Adrenal gland (tissue), 12 donors: Measurements from ENCODE around the gene HHEX. TPM values are rescaled to one million over a fixed set of nuclear protein-coding genes. Genes with fewer than 3 reads are reported as not detected.

Experiments used
- DNase-seq, 7 donors: peaks; one replicate each; pipeline ENCODE4 v3.0.0-alpha.2; 2019 to 2020
- H3K27ac ChIP-seq, 5 donors: fragments of 200-600 bp; sonication (generic) in 4 of 5; 1 replicate in 3 of 5; 2 replicates in 2 of 5; pipeline versions ENCODE4 v1.5.1 to v1.8.0; 2016 to 2020; ENCODE audit warnings: mild to moderate bottlenecking in 1 of 5
- H3K27me3 ChIP-seq: fragments of 200-600 bp; 2 replicates; pipeline ENCODE4 v1.8.0; 2021
- H3K36me3 ChIP-seq, 2 donors: fragments of 200-600 bp; replicated peaks in 1 of 2; 1 replicate in 1 of 2; 2 replicates in 1 of 2; pipeline versions ENCODE4 v1.5.1 to v1.8.0; 2018 to 2022
- H3K4me1 ChIP-seq, 2 donors: fragments of 200-600 bp; replicated peaks in 1 of 2; 1 replicate in 1 of 2; 2 replicates in 1 of 2; pipeline versions ENCODE4 v1.5.1 to v1.8.0; 2018 to 2021
- H3K4me3 ChIP-seq, 4 donors: fragments of 200-600 bp; sonication (generic) in 3 of 4; one replicate each; pipeline ENCODE4 v1.5.1; 2016 to 2018
- H3K9me3 ChIP-seq, 3 donors: fragments of 200-600 bp; sonication (generic) in 1 of 3; replicated peaks in 1 of 3; 1 replicate in 2 of 3; 2 replicates in 1 of 3; pipeline versions ENCODE4 v1.5.1 to v1.8.0; 2016 to 2021
- CTCF ChIP-seq, 6 experiments: fragments of 450-650 bp in 4 of 6; fragments of 200-600 bp in 2 of 6; sonication (generic) in 1 of 6; IDR thresholded peaks; 1 replicate in 5 of 6; 2 replicates in 1 of 6; pipeline versions ENCODE4 v1.5.1 to v1.8.0; 2016 to 2021; ENCODE audit warnings: antibody characterized with exemption in 6 of 6, mild to moderate bottlenecking in 2 of 6, moderate library complexity in 1 of 6
- POLR2A ChIP-seq, 2 donors: fragments of 450-650 bp; IDR thresholded peaks; one replicate each; pipeline ENCODE4 v1.6.1; 2017; ENCODE audit warnings: antibody characterized with exemption in 2 of 2, mild to moderate bottlenecking in 2 of 2, moderate library complexity in 1 of 2
- WGBS, 4 donors: extraction: QIAGEN DNeasy Blood & Tissue Kit in 2 of 4; methylation state at CpG; one replicate each; pipeline versions ENCODE4 v1.1.5 to v1.1.7; 2013 to 2017; 5-methylcytosine and 5-hydroxymethylcytosine counted together
- intact Hi-C, 2 donors: fragments of 100-400 bp; cut with DNase I; formaldehyde crosslinking; loops; one replicate each; pipeline versions ENCODE4 v1.14.1 to v1.15.0; 2022 to 2023
- polyA plus RNA-seq, 3 donors: library from polyadenylated mRNA; stranded (reverse); fragments of 200-250 nt in 2 of 3; fragments of 350-450 nt in 1 of 3; fragmentation: Illumina TruSeq in 1 of 3; extraction: RNeasy Lipid Tissue Mini Kit (QIAGEN cat#74804) in 1 of 3; gene quantifications; one replicate each; pipeline ENCODE4 v1.2.3, GENCODE V29; 2013 to 2014
- total RNA-seq, 9 donors: library from RNA; depleted of rRNA in 4 of 9; stranded (reverse); fragments of >200 nt in 4 of 9; fragments of 120-200 nt in 1 of 9; fragmentation: NEBNext Ultra II Directional in 1 of 9; extraction: Animal tissue kit (Norgen Biotek cat#: 25700) in 1 of 9; gene quantifications; one replicate each; pipeline versions ENCODE4 v1.1.0 to v1.2.4, GENCODE V29; 2013 to 2023
- donor health status: healthy with polysubstance abuse.
- donor health status: Bipolar disorder and iron deficiency.
- donor health status: DM: yes; HTN: yes; CAD: no.
- donor health status: DM: no; HTN: no; CAD: no.
- donor health status: DM: no; HTN: no; CAD: no.
- donor health status: DM: yes; HTN: yes; CAD: no.

HHEX gene
- total and polyA plus RNA-seq, 12 donors = 10.2 to 49.3 (median 20.0) TPM

- H3K4me1 ChIP-seq = no peaks in the 10 kb centered on the region
- intact Hi-C loops = no loop called here
- no peaks in the 10 kb centered on the region for H3K27me3 ChIP-seq
- no peak for DNase-seq
- no peak overlapping the region for H3K4me3 ChIP-seq
- WGBS, 4 donors = 87 to 94% (median 93%) methylated on average over 5 of the region's 5 CpGs
- no peak for TF ChIP-seq POLR2A (IDR thresholded peaks at IDR 0.05)
- TF ChIP-seq CTCF (IDR thresholded peaks at IDR 0.05) = no peak
- no peaks in the 10 kb centered on the region for H3K9me3 ChIP-seq
- no peaks in the 10 kb centered on the region for H3K36me3 ChIP-seq
- H3K27ac ChIP-seq = no peak overlapping the region
Observed at GRCh38 chr10:92678206-92678605, 11.5 kb upstream of the HHEX start.

DNA sequence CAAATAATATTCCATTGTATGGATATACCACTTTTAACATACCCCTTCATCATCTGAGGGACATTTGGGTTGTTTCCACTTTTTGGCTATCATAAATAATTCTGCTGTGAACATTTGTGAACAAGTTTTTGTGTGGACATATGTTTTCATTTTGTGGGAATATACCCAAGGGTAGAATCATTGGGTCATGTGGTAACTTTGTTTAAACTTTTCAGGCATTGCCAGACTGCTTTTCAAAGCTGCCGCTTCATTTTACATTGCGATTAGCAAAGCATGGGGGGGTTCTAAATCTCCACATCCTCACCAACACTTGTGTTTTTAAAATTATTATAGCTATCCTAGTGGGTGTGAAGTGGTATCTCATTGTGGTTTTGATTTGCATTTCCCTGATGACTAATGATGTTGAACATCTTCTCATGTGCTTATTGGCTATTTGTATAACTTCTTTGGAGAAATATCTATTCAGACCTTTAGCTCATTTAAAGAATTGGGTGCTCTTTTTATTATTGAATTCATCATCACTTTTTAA, 8.4 kb upstream of the HHEX start:
- no peak for DNase-seq
- TF ChIP-seq CTCF (IDR thresholded peaks at IDR 0.05) = no peak
- TF ChIP-seq POLR2A (IDR thresholded peaks at IDR 0.05) = no peak
- Histone ChIP-seq H3K4me1 (no peaks in the 10 kb centered on the region), H3K27me3 (no peaks in the 10 kb centered on the region), H3K9me3 (no peaks in the 10 kb centered on the region), H3K36me3 (no peaks in the 10 kb centered on the region), H3K4me3 (no peak overlapping the region), H3K27ac (no peak overlapping the region)
- intact Hi-C loops = loop anchor here in 1 of 2 donors (10.0 kb wide), 1 partner anchor 133 kb away; no protein-coding TSS in a partner anchor
- 87 to 100% (median 90%) methylated on average over 2 of the region's 2 CpGs for WGBS, 4 donors

- WGBS, 4 donors = 63 to 70% (median 64%) methylated on average over 5 of the region's 5 CpGs
Observed at GRCh38 chr10:92688573-92688926, 1.2 kb upstream of the HHEX start.

More at GRCh38 chr10:92688573-92688926, 1.2 kb upstream of the HHEX start:
- Histone ChIP-seq H3K27me3 (no peaks in the 10 kb centered on the region), H3K27ac (peak overlapping the region in 1 of 5 donors; percentile 97), H3K36me3 (peaks cover 0 to under 1% of the 10 kb centered on the region in 2 donors), H3K9me3 (no peaks in the 10 kb centered on the region), H3K4me3 (peak overlapping the region in 3 of 4 donors; percentile 6 to 80 (median 73)), H3K4me1 (peaks cover 14 to 15% of the 10 kb centered on the region in 2 donors)
- TF ChIP-seq CTCF (IDR thresholded peaks at IDR 0.05) (no peak), POLR2A (IDR thresholded peaks at IDR 0.05) (no peak)
- DNase-seq = no peak
- intact Hi-C loops = loop anchor here in 1 of 2 donors (10.0 kb wide), 1 partner anchor 126 kb away; no protein-coding TSS in a partner anchor
